ENCODE measurements around the gene GABPB2.

The GABPB2 gene

DNA sequence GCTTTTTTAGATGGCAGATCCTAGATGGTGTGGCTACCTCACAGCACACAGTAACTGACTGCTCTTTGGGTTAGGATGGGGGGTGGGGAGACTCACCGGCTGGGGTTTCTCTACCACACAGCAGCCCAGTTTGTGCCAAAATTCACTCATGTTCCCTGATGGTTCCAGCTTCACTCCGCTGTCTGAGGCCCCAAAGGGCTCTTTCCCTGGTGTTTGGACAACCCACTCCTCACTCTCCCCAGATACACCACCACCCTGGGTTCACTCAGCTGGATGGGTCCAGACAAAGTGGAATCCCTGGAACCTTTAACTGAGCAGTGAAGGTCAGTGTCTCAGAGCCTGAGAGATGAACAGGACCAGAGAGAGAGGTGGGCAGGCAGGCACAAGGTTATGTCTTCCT, 15.0 kb upstream of the GABPB2 start:
- Histone ChIP-seq H3K27me3 (peaks cover 0 to 42% (median 8%) of the 10 kb centered on the region in 11 experiments; a peak in 14 of 22 replicates), H3K4me3 (peak overlapping the region in 6 of 10 experiments; percentile 80 to 98 (median 94); a peak in 12 of 20 replicates), H3K9me3 (replicated peaks in 1 of 11) (no peaks in the 10 kb centered on the region), H4K20me1 (peaks cover 68 to 85% (median 81%) of the 10 kb centered on the region in 11 experiments), H3K36me3 (peaks cover 59 to 79% (median 74%) of the 10 kb centered on the region in 11 experiments), H3K4me2 (peak overlapping the region; percentile 92 to 100 (median 99)), H3K27ac (peak overlapping the region in 10 of 11 experiments; percentile 2 to 98 (median 68); a peak in 13 of 22 replicates), H3K9ac (peak overlapping the region in 10 of 11 experiments; percentile 24 to 98 (median 94); a peak in 17 of 22 replicates), H3K4me1 (peaks cover 34 to 56% (median 36%) of the 10 kb centered on the region in 10 experiments)
- 0 out of 22 replicates have a peak, but pooled peaks of 1 of the 11 experiments have one; percentile 4 for TF ChIP-seq Cebpa-rat (IDR thresholded peaks at IDR 0.05)

DNA sequence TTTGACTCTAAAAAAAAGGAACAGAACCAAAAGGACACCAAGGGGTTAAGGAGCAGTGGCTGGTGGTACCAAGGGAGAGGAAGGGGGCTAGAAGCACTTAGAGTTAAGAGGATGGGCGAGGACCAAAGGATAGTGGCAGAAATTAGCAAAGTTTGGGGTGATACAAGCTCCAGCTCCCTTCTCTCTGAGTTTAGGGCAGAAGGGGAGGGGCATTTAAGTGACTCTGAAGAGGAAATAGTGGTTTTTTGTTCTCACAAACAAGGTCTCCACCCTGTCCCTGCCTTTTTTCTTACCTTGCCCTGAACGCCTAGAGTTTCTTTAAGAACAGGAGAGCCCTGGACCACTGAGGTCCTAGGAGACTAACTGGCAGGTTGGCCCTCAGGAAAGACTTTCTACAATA, 14.4 kb upstream of the GABPB2 start:
- H3K9ac ChIP-seq: peak overlapping the region; percentile 59 to 98 (median 95); a peak in 21 of 22 replicates

GRCh38 chr1:151058692-151059091, 11.9 kb upstream of the GABPB2 start:
- TF ChIP-seq Cebpa-rat (IDR thresholded peaks at IDR 0.05): no peak
- Histone ChIP-seq H3K36me3 (peaks cover 31 to 61% (median 55%) of the 10 kb centered on the region in 11 experiments), H3K4me2 (peak overlapping the region; percentile 92 to 100 (median 99)), H3K4me1 (peaks cover 51 to 70% (median 57%) of the 10 kb centered on the region in 10 experiments), H3K9me3 (replicated peaks in 1 of 11) (no peaks in the 10 kb centered on the region), H3K27ac (peak overlapping the region; percentile 86 to 99 (median 96)), H4K20me1 (peaks cover 46 to 58% (median 52%) of the 10 kb centered on the region in 11 experiments), H3K4me3 (peak overlapping the region; percentile 80 to 99 (median 96)), H3K9ac (peak overlapping the region; percentile 89 to 99 (median 95)), H3K27me3 (peaks cover 0 to 11% (median 0%) of the 10 kb centered on the region in 11 experiments; a peak in 4 of 22 replicates)

More for the DNA sequence above, 14.4 kb upstream of the GABPB2 start:
- Histone ChIP-seq H3K9me3 (replicated peaks in 1 of 11) (no peaks in the 10 kb centered on the region), H3K4me1 (peaks cover 34 to 59% (median 37%) of the 10 kb centered on the region in 10 experiments), H3K27me3 (peaks cover 0 to 36% (median 4%) of the 10 kb centered on the region in 11 experiments; a peak in 10 of 22 replicates), H3K4me2 (peak overlapping the region; percentile 92 to 100 (median 99)), H3K36me3 (peaks cover 57 to 73% (median 68%) of the 10 kb centered on the region in 11 experiments), H3K4me3 (peak overlapping the region in 9 of 10 experiments; percentile 80 to 99 (median 95); a peak in 18 of 20 replicates), H3K27ac (peak overlapping the region in 9 of 11 experiments; percentile 2 to 98 (median 93); a peak in 15 of 22 replicates), H4K20me1 (peaks cover 62 to 80% (median 75%) of the 10 kb centered on the region in 11 experiments)
- TF ChIP-seq Cebpa-rat (IDR thresholded peaks at IDR 0.05): no peak

- H3K27me3 ChIP-seq: peaks cover 0 to 4% (median 0%) of the 10 kb centered on the region in 11 experiments; a peak in 2 of 22 replicates
- peak within 1 kb of the TSS; percentile 92 to 100 (median 99) for H3K4me2 ChIP-seq
- no peaks in the 10 kb centered on the region for H3K9me3 ChIP-seq (replicated peaks in 1 of 11)
- peak; percentile 11 to 96 (median 92); a peak in 18 of 22 replicates for TF ChIP-seq Cebpa-rat (IDR thresholded peaks at IDR 0.05)
- H3K9ac ChIP-seq: peak within 1 kb of the TSS; percentile 89 to 99 (median 95)
- H3K4me1 ChIP-seq: peaks cover 56 to 68% (median 62%) of the 10 kb centered on the region in 10 experiments
- peak within 1 kb of the TSS; percentile 80 to 99 (median 96) for H3K4me3 ChIP-seq
- H3K27ac ChIP-seq: peak within 1 kb of the TSS; percentile 86 to 99 (median 96)
- peaks cover 25 to 61% (median 55%) of the 10 kb centered on the region in 11 experiments for H3K36me3 ChIP-seq
- H4K20me1 ChIP-seq: peaks cover 39 to 57% (median 47%) of the 10 kb centered on the region in 11 experiments
Observed at GRCh38 chr1:151059109-151060006, 11.2 kb upstream of the GABPB2 start, which contains the start of gene CDC42SE1. Gene CDC42SE1, minus strand, starts transcription at chr1:151059622. Its CDS starts 3,892 bp downstream, at chr1:151055730.

GRCh38 chr1:151060007-151060656, 10.4 kb upstream of the GABPB2 start, which contains the start of gene MLLT11:
Gene MLLT11, plus strand, starts transcription at chr1:151060397. Its CDS starts 6,828 bp downstream, at chr1:151067225.
- H3K36me3 ChIP-seq: peaks cover 17 to 61% (median 54%) of the 10 kb centered on the region in 11 experiments
- H3K4me1 ChIP-seq: peaks cover 57 to 68% (median 65%) of the 10 kb centered on the region in 10 experiments
- H3K4me3 ChIP-seq: peak within 1 kb of the TSS; percentile 80 to 99 (median 96)
- peak within 1 kb of the TSS; percentile 86 to 99 (median 96) for H3K27ac ChIP-seq
- 0 out of 22 replicates have a peak, but pooled peaks cover 0 to 4% (median 0%) of the 10 kb centered on the region in 11 experiments for H3K27me3 ChIP-seq
- H3K9ac ChIP-seq: peak within 1 kb of the TSS; percentile 89 to 99 (median 95)
- peaks cover 32 to 54% (median 39%) of the 10 kb centered on the region in 11 experiments for H4K20me1 ChIP-seq
- peak within 1 kb of the TSS; percentile 92 to 100 (median 99) for H3K4me2 ChIP-seq
- no peak for TF ChIP-seq Cebpa-rat (IDR thresholded peaks at IDR 0.05)
- no peaks in the 10 kb centered on the region for H3K9me3 ChIP-seq (replicated peaks in 1 of 11)

DNA sequence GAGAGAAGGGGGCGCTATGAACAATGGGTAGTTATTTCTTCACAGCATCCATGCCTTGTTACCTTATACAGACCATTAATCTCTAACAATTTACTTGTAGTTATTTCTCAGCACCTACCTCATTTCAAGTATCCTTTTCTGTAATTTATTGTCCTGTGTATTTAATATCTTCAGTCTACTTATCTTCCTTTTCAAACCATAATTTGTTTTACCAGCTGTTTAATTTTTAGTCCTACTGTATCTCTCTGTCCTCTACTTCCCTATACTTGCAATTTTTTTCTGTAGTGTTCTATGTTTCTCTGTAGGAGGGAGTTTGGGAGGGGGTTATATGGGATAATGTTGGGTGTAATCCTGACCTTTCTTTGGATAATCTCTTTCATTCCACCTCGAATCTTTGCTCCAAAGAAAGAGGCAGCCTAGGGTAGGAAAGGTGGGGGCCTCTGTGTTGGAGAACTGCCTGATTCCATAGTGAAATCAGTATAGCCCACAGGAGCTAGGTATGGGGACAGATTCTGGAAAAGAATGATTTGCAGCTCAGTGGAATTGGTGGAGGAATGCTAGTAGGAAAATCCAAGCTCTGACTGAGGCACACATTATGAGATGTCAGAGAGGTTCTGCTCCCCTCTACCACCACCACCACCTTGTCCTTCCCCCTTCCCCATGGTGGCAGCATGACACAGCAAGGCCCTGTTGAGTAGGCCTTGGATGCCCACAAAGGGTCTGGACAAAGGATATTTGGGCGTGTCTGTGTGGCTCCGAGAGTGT, 9.7 kb upstream of the GABPB2 start:
- Histone ChIP-seq H3K27me3 (no peaks in the 10 kb centered on the region), H4K20me1 (peaks cover 26 to 54% (median 32%) of the 10 kb centered on the region in 11 experiments), H3K9ac (peak overlapping the region; percentile 89 to 99 (median 95)), H3K36me3 (peaks cover 10 to 61% (median 54%) of the 10 kb centered on the region in 11 experiments), H3K4me1 (peaks cover 50 to 68% (median 65%) of the 10 kb centered on the region in 10 experiments), H3K9me3 (replicated peaks in 1 of 11) (no peaks in the 10 kb centered on the region), H3K4me3 (peak overlapping the region; percentile 80 to 99 (median 96)), H3K4me2 (peak overlapping the region; percentile 82 to 100 (median 98)), H3K27ac (peak overlapping the region; percentile 86 to 99 (median 96); a peak in 21 of 22 replicates)
- no peak for TF ChIP-seq Cebpa-rat (IDR thresholded peaks at IDR 0.05)

- peaks cover 2 to 61% (median 54%) of the 10 kb centered on the region in 11 experiments; a peak in 20 of 22 replicates for H3K36me3 ChIP-seq
- H3K4me3 ChIP-seq: peak overlapping the region in 9 of 10 experiments; percentile 80 to 99 (median 97); a peak in 17 of 20 replicates
- no peak for TF ChIP-seq Cebpa-rat (IDR thresholded peaks at IDR 0.05)
- H3K4me2 ChIP-seq: peak overlapping the region; percentile 82 to 100 (median 98); a peak in 21 of 22 replicates
- H4K20me1 ChIP-seq: peaks cover 17 to 53% (median 24%) of the 10 kb centered on the region in 11 experiments
- H3K27ac ChIP-seq: peak overlapping the region in 10 of 11 experiments; percentile 86 to 99 (median 96); a peak in 19 of 22 replicates
- H3K27me3 ChIP-seq: no peaks in the 10 kb centered on the region
- H3K4me1 ChIP-seq: peaks cover 41 to 68% (median 61%) of the 10 kb centered on the region in 10 experiments
- H3K9me3 ChIP-seq (replicated peaks in 1 of 11): no peaks in the 10 kb centered on the region
- H3K9ac ChIP-seq: peak overlapping the region in 10 of 11 experiments; percentile 39 to 99 (median 96); a peak in 19 of 22 replicates
Observed at GRCh38 chr1:151061704-151062103, 8.9 kb upstream of the GABPB2 start.

Data from BLaER1 treated with 17β-estradiol and CSF1 and Interleukin-3, amounts not matched to agents 10 nM and 100 nM (cell line).